GM21526 (cell line): Measurements from ENCODE around the gene CEP85.
A peak's percentile ranks its signal among the peaks of the same experiment; 100 is the strongest.
"Not testable (repeated sequence)": the region's sequence is repeated elsewhere in the genome, so short reads cannot be mapped to it uniquely, and the experiment has no call there.

Experiments
- ATAC-seq: cut with Tn5 transposase; IDR thresholded peaks from one replicate; pipeline ENCODE4 v1.9.1; 2021; ENCODE audit warnings: moderate library complexity; ENCODE audit not compliant: unreplicated experiment, low FRiP score

Gene CEP85

GRCh38 chr1:26289158-26290059, 55.4 kb downstream of the CEP85 start:
- ATAC-seq, result peak; percentile 43

- no peak for ATAC-seq
These were observed 56.3 kb downstream of the CEP85 start for GRCh38 chr1:26290122-26290881.

GRCh38 chr1:26290882-26291261, 56.9 kb downstream of the CEP85 start:
- ATAC-seq, result no peak

DNA sequence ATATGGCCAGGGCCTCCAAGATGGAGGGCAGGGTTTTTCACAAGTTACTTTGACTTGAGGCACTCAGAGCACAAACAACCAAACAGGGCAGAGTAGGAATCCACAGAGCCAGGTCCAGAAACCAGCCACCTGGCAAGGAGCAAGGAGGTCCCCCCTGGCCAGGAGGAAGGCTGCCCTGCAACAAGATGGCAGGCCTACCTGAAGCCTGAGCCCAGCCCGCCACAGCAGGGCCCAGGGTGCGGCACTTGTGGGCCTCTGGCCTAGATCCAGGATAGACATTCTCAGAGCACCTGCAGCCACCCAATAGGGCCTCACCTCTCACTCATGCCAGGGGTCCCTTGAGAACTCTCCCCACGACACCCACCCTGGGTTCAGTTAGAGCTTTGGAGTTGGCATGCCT, 57.4 kb downstream of the CEP85 start:
- no peak for ATAC-seq

DNA sequence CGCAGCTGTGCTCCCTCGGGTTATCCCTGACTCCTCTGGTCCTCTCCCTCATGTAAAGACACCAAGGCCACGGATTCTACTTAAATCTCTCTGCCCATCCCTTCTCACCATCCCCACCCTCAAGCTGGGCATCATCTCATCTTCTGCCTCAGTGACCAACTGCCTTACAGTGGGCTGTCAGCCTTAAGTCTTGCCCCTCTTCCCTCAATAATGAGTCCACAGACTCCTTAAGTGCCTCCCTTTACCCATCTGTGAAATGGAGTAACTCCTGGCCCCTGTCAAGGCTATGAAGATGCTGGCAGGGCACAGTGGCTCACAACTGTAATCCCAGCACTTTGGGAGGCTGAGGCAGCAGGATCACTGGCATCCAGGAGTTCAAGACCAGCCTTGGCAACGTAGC, 57.9 kb downstream of the CEP85 start:
- ATAC-seq, result no peak

GRCh38 chr1:26292735-26293134, 58.7 kb downstream of the CEP85 start:
- not testable (repeated sequence) for ATAC-seq

DNA sequence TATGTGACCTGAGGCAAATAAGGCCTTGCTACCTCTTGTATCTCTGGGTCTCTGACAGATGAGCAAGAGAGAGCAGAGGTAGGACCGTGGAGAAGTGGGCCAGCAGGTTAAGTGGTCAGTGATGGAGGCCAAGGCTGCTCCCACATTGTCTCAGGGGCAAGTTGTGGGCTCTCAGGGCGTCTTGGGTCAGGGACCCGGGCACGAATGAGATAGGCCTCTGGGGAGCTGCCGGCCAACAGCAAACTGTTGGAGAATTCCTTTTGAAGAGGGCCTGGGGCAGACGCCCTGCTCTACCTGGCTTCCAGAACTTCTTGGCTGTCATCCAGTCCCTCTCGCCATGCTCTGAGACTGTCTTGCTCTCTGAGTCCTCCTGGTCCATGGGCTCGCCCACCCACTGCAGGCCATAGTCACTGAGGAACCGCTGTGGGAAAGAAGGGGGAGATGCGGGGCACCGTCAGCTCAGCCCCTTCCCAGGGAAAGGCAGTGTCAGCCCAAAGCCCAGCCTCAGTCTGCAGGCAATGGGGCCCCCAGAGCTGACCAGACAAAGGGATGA, 60.0 kb downstream of the CEP85 start:
- no peak for ATAC-seq

DNA sequence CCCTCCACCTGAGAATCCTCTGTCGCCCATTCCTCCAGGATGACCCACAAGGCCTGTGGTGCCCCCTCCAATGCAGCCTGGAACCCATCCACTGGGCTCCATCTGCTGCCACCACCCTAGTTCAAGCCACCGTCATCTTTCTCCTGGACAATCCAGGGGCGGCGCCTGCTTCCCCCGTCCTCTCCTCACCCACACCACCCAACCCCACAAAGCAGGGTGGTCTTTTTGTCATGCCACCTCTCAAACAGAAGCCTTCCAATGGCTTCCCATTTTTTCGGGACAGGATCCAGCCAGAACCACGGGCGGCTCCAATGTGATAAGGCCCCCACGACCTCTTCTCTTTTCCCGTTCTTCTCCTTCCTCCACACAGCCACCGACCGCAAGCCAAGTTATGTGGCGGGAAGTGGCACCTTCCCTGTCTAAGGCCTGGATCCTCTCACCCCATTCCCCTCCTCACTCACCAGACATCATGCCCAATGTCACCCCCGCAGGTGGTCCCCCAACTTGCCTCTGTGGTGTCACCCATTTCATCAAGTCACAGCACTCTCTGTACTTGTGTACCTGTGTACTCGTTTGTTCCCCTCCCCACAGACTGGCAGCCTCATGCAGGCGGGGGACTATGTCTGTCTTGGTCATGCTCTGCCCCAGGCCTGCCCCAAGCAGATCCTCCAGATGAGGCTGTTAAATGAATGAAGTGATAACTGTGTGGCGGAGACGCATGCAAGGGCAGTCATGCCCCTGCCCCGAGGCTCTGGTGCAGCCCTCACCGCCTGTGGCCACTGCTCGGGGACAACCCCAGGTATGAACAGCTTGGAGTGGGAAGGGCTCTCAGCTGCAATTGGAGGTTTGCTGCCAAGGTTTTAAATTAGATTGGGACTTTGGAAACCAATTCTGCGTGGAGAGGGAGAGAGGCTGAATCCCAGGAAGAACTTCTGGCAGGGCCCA, 61.5 kb downstream of the CEP85 start:
- no peak for ATAC-seq

GRCh38 chr1:26296340-26297056, 62.5 kb downstream of the CEP85 start:
- ATAC-seq, result no peak

GRCh38 chr1:26297057-26297790, 63.2 kb downstream of the CEP85 start:
- ATAC-seq, result no peak

DNA sequence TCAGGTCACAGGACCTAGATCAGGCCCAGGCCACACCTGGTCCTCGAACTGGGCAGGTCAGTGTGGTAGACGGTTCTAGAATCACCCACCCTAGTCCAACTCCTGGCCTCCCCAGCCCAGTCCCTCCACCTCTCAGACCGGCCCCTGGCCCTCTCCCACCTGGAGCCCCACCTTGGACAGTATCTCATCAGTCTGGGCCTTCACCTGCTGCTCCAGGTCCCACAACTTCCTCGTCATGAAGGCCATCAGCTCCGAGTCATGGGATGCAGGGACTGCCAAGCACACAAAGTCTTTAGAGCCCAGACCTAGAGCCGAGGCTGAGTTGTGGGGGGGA, 63.8 kb downstream of the CEP85 start:
- no peak for ATAC-seq

DNA sequence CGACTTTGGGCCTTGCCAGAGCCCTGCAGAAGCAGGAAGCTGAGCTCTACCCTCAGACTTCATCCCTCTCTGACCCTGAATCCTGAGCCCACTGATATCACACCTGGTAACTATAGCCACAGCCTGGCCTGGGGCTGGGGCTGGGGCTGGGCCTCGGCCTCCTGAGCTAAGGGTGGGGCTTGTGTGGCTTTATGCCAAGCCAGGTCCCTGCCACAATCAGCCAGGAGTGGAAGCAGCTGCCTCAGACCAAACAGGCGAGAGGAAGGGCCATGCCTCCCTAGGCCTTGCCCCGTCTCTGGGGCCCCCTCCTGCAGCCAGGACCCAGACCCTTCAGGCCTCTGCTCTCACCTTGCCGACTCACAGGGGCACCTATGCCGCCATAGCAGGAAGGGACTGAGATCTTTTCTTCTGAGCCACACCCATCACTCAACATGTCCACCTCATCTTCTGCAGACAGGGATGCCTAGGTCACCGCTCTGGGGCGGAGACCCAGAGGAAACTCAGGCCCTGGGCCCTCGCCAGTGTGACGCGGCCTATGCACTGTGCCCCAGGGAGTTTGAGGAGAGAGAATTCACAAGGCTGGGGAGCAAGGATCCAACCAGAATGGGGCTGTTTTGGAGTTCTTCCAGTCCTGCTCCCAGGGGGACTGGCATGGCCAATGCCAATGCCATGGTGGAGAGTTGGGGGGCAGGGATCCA, 66.7 kb downstream of the CEP85 start:
- no peak for ATAC-seq

DNA sequence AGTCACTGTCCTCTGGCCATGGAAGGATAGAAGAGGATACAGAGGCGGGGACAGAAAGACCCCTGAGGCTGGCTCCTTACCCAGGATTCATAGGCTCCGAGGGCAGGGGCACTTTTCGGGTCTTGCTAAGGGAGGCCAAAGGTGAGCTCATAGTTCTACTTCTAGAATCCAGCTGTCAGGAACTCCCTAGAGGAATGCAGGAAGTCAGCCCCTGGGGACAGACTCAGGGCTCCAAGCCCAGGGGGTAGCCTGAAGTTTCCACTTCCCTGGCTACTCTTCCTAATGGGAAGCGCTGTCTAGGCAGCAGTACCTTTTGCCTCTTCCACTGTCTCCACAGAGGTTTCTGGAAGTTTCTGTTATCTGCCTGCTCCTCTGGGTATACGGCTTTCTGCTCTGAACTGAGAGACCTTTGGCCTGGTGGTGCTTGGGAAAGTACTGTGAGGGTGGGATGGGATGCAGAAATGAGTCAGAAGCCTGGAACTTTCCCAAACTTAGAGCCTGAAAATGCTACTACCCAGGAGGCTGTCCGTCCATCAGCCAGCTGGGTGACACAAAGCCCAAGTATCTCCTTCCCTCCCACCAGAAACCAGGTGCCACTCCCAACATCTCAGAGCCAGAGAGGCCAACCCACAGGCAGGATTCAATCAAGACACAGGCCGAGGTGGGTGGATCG, 68.9 kb downstream of the CEP85 start:
- ATAC-seq, result no peak

- ATAC-seq, result no peak
These were observed 71.8 kb downstream of the CEP85 start for GRCh38 chr1:26305667-26306289.

GRCh38 chr1:26306290-26307229, 72.6 kb downstream of the CEP85 start, which contains the start of gene UBXN11:
Gene UBXN11 (minus strand): TSS chr1:26306636. CDS start chr1:26302883, 3,753 bp downstream.
- ATAC-seq, result peak; percentile 97

- no peak for ATAC-seq
These were observed 73.4 kb downstream of the CEP85 start for GRCh38 chr1:26307363-26307781.
